Stimulated activated CD8-positive, alpha-beta memory T cell treated with anti-CD3 and anti-CD28 coated beads, Interleukin-12 subunit alpha, Interleukin-12 subunit beta, amount 100 ng/mL, for 4 hours (primary cell): ENCODE data around the gene EIF2AK2.

Experiments used
- DNase-seq: peaks from one replicate; pipeline ENCODE4 v3.0.0-alpha.2; 2020; ENCODE audit warnings: low read depth

EIF2AK2 gene

GRCh38 chr2:37168217-37168981, 11.6 kb upstream of the EIF2AK2 start:
- no peak for DNase-seq

GRCh38 chr2:37167636-37168180, 10.9 kb upstream of the EIF2AK2 start:
- no peak for DNase-seq

- no peak for DNase-seq
These were observed 8.0 kb upstream of the EIF2AK2 start for GRCh38 chr2:37164757-37165156.

GRCh38 chr2:37156071-37156856, 516 bp downstream of the EIF2AK2 start:
- DNase-seq: no peak

GRCh38 chr2:37154785-37155184, 2.0 kb downstream of the EIF2AK2 start:
- DNase-seq: no peak

- no peak for DNase-seq
These were observed 3.6 kb downstream of the EIF2AK2 start for GRCh38 chr2:37153224-37153623.

GRCh38 chr2:37149626-37150322, 7.0 kb downstream of the EIF2AK2 start:
- DNase-seq: no peak

- DNase-seq: no peak
These were observed 8.5 kb downstream of the EIF2AK2 start for GRCh38 chr2:37148325-37148724.

GRCh38 chr2:37146062-37146461, 10.7 kb downstream of the EIF2AK2 start:
- DNase-seq: no peak

GRCh38 chr2:37143974-37144373, 12.8 kb downstream of the EIF2AK2 start:
- no peak for DNase-seq

- DNase-seq: no peak
These were observed 14.2 kb downstream of the EIF2AK2 start for GRCh38 chr2:37142546-37142945.

- no peak for DNase-seq
These were observed 23.9 kb downstream of the EIF2AK2 start for GRCh38 chr2:37132914-37133313.

- no peak for DNase-seq
These were observed 31.4 kb downstream of the EIF2AK2 start for GRCh38 chr2:37125416-37125815.

GRCh38 chr2:37119157-37119556, 37.6 kb downstream of the EIF2AK2 start:
- DNase-seq: no peak

GRCh38 chr2:37117566-37117965, 39.2 kb downstream of the EIF2AK2 start:
- no peak for DNase-seq

GRCh38 chr2:37111958-37112357, 44.8 kb downstream of the EIF2AK2 start:
- no peak for DNase-seq

GRCh38 chr2:37110306-37111212, 46.2 kb downstream of the EIF2AK2 start:
- no peak for DNase-seq

- no peak for DNase-seq
These were observed 47.3 kb downstream of the EIF2AK2 start for GRCh38 chr2:37109523-37109922.

GRCh38 chr2:37105150-37105549, 51.6 kb downstream of the EIF2AK2 start:
- no peak for DNase-seq

GRCh38 chr2:37104178-37104577, 52.6 kb downstream of the EIF2AK2 start:
- no peak for DNase-seq

- DNase-seq: no peak
These were observed 54.2 kb downstream of the EIF2AK2 start for GRCh38 chr2:37102588-37102987.
